COLO668 (cell line): Measurements from ENCODE around the gene GPC3.
"Not testable (repeated sequence)": the region's sequence is repeated elsewhere in the genome, so short reads cannot be mapped to it uniquely, and the experiment has no call there.

ENCODE experiments used
- DNase-seq: peaks from one replicate; lab custom pipeline; 2025; ENCODE audit not compliant: unreplicated experiment; lab: John Stamatoyannopoulos, UW

Gene GPC3

DNA sequence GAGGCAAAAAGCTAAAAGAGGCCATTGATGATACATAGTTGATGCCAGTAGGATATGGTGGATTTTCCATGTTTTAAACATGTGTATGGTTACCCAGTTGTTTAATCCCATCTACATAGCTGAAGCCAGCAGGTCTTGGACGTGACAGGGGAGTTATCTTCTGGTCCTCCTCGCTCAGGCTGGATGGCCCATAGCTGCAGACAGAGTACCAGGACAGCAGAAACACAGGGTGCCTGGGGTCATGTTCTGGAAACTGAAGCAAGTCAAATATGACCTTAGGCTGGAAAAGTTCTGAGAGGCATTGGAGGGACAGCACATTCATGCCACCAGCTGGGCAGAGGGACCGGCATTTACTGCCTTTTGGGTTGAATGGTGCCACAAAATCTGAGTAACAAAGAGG lies 452.1 kb downstream of the GPC3 start:
- DNase-seq: no peak

DNA sequence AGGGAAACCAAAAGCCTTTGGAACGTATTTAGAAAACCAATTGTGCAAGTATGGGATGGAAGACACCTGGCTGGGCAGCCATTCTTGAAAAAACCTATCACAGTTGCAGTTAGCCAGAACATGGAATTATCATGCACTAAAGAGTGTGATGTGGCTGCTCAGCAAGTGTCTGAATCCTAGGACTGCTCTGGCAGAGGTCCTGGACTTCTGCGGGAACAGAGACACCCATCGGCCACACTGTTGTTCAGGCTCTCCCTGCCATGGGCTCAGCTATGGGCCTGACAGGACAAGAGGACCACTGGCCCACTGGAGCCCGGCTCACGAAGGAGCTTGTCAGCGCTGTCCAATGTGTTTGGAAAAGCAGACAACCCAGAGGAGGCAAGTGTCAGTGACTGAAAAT lies 454.4 kb downstream of the GPC3 start:
- DNase-seq: no peak

DNA sequence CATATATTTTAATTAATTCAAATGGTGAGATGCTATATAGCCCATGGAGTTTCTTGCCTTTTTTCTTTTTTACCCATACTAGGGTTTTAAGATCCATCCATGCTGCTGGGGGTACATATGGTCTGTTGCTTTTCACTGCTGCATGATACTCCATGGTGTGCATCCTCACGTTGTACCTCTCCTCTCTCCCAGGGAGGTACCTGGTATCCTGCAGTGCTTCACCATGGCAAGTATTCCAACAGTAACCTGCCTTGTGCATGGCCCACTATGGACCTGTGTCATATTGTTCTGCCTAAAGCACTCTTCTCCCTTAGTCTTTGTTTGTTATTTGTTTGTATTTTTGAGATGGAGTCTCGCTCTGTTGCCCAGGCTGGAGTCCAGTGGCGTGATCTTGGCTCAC lies 455.8 kb downstream of the GPC3 start:
- no peak for DNase-seq

DNA sequence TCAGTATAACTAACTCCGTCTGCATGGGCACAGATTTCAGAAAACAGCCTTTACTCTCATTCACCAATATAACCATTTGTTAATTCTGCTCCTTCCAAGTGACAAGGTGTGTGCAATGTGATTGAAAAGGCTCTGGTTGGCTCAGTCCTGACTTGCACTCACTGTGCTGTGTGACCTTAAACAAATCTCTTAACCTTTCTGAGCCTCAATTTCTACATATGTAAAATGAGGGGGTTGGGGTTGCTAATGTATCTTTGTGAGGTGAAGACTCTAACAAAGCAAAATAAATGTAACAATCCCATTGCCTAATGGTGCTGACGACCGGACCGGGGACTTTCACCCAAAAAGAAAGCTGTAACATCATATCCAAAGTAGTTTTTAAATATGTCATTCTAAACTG lies 457.6 kb downstream of the GPC3 start:
- no peak for DNase-seq

- no peak for DNase-seq
These were observed 458.0 kb downstream of the GPC3 start for GRCh38 chrX:133527415-133527814.

DNA sequence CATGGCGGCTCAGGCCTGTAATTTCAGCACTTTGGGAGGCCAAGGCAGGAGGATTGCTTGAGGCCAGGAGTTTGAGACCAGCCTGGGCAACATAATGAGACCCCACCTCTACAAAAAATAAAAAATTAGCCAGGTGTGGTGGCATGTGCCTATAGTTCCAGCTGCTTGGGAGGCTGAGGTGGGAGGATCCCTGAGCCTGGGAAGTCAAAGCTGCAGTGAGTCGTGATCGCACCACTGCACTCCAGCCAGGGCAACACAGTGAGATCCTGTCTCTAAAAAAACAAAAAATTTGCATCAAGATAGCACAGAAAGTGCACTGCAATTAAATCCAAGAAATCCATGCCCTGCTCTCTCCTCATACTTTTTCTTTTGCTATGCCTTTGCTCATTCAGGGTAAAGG lies 458.6 kb downstream of the GPC3 start:
- not testable (repeated sequence) for DNase-seq

DNA sequence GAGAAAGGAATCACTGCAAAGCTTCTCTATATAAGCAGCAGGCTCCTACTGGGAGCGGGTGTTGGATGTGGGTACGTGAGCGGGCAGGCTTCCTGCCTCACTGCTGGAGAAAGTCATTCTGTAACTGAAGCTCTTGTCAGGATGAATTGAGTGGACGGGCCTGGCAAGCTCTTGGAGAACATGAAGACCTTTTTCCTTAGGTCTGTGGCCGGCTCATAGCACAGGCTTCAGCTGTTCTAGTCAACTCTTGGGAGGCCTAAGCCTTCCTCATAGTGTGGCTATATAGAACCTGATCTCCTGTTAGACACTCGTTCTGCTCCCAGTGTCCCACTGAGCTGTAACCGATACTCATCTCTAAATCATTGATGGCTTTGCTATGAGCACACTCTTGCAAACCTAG lies 461.9 kb downstream of the GPC3 start:
- no peak for DNase-seq

DNA sequence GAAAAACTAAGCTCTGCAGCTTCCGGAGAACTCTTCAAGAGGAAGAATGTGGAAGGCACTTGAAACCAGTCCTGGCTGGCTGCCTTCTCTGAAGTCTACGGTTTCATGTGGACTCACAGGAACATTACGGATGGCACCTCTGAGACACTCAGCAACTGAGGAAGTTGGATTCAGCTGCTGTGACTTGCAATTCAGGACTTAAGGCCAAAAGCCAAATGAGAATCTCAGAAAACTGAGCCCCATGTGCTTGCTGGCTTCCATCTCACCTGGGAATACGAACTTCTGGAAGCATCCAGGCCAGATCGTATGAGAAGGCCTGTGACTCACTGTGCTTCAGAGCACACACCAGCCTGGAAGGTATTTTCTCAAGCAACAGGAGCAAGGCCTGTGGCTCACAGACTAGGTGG lies 462.3 kb downstream of the GPC3 start:
- DNase-seq: no peak

DNA sequence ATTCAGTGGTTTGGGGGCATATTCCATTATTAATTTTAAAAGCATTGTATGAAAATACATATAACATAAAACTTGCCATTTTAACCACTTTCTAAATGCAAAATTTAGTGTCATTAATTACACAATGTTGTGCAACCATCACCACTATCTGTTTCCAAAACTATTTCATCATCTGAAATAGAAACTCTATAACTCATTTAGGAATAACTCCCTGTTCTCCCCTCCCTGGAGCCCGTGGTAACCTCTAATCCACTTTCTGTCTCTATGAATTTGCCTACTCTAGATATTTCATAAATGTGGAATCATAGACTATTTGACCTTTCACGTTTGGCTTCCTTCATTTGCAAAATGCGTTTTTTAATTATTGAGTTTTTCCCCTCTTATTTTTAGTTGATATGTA lies 468.7 kb downstream of the GPC3 start:
- no peak for DNase-seq

- DNase-seq: no peak
These were observed 470.9 kb downstream of the GPC3 start for GRCh38 chrX:133514486-133514885.

- DNase-seq: no peak
These were observed 472.3 kb downstream of the GPC3 start for GRCh38 chrX:133513123-133513522.

DNA sequence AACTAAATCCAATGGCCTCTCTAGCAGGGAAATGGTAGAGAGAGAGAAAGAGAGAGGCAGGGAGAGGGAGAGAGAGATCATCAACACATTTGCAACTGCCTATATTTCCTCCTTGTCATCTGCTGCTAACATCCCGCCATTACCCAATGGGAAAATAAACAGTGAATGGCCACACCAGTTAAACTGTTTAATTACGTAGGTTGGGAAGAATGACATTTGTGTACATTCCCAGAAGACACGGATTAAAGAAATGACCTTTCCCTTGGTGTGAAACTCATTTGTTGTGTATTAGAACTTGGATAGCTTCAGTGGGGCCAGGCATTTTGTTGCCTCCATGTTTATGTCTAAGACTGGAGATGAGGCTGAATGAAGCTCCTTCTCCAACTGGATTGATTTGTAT lies 474.4 kb downstream of the GPC3 start:
- DNase-seq: no peak

DNA sequence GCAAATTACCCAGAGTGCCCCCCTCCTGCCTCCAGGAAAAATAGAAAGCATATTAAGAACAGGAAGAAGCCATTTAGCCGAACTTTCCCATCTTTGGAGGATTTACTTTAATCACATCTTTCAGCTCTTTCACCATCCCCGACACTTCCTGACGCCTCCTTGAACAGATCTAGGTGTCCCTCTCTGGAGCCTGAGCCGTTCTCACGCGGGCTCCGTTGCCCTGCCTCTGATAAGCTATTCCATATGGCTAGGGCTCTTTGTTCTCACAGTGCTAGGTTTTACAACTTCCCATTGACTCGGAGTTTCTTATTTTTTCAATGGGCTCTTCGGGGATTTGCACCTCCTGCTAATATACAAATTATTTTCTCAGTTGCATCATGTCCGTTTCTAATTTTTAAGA lies 488.0 kb downstream of the GPC3 start:
- DNase-seq: no peak

GRCh38 chrX:133495464-133496391 lies 489.7 kb downstream of the GPC3 start:
- no peak for DNase-seq

- no peak for DNase-seq
These were observed 492.0 kb downstream of the GPC3 start for GRCh38 chrX:133493366-133493765.

DNA sequence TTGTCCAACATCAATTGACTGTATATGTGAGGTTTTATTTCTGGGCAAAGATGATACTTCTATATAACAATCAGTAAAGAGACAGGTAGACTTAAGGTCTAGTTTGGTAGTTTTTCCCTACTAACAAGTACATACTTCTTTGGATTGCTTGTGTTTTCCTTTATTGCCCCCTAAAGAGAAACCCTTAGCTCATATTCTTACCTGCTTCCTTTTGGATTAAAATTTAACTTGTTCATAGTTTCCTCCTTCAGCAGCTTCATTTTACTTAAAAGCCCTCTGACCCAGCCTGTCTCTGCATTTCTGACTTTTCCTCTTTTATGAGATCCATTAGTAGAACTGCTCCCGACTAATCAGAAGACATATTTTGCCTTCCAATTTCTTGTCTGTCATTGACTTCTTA lies 494.4 kb downstream of the GPC3 start:
- no peak for DNase-seq
